ENCODE results near the gene FAM114A1.
A peak's percentile ranks its signal among the peaks of the same experiment; 100 is the strongest.

The FAM114A1 gene

DNA sequence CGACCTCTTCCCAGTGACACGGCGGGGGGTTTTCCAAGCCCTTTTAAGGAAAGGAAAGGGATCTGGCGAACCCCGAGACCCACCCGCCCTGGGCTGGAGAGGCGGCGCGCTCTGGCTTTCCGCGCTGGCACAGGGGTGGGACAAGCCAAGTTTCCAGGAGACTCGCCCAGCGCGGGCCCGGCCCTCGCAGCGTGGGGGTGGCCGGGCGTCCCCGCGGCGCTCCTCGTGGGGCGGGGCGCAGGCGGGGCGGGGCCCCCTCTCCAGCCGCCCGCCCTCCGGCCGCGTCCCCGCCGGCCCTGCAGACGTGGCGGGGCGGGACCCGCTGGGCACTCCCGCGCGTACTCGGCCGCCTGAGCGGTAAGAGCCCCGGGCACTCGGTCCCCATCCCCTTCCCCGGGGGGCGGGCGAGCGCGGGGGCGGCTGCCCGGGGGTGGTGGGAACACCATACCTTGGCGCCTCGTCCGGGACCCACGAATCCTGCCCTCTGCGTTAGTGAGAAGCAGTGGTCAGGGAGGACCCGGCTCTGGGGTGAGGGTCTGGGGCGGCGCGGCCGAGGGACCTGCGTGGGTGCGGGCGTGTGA lies at the start of gene FAM114A1:
FAM114A1 (plus strand) TSS at position 329 of the 581 bp plus-strand sequence. CDS start 10,273 bp downstream, outside the sequence.
- peak; percentile 77 for DNase-seq

DNA sequence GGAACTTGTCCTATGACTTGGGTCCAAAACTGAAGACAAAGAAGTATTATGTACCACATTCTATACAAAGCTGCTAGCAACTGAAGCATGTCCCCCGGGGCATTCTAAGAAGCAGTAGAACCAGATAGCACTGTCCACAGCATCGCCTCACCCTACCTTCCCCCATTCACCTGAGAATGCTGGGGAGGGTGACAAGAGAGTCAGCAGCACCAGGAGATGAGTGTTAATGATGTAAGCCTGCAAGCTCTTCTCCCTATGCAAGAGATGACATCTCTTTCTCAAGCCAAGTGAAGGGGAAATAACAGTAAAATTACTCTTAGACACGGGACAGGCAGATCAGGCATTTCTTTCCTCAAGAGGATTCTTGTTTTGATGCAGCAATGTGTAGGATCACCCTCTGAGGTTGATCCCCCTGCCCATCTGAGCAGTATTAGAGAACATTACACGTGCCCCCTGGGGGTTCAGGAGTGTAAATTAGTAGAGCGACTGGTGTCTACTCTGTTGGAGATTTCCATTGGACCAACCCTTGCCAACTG lies 49.1 kb upstream of the FAM114A1 start:
- no peak for DNase-seq

DNA sequence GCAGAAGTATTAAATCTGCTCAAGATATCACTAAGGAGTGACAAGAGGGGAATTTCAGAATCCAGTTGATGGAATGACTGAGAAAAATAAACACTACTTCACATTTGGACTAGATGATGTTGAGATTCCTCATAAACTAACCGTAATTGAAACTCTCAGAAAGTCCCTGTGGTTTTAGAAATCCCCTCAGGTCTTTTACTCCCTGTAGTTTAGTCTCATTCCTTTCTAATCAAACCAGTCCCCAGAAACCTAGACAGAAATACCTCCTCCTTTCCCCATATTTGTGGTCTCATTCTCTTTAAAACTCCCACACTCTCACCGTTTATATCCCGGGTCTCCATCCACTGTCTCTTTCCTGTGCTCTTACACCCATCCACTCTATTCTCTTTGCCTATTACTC lies 48.0 kb upstream of the FAM114A1 start:
- no peak for DNase-seq

DNA sequence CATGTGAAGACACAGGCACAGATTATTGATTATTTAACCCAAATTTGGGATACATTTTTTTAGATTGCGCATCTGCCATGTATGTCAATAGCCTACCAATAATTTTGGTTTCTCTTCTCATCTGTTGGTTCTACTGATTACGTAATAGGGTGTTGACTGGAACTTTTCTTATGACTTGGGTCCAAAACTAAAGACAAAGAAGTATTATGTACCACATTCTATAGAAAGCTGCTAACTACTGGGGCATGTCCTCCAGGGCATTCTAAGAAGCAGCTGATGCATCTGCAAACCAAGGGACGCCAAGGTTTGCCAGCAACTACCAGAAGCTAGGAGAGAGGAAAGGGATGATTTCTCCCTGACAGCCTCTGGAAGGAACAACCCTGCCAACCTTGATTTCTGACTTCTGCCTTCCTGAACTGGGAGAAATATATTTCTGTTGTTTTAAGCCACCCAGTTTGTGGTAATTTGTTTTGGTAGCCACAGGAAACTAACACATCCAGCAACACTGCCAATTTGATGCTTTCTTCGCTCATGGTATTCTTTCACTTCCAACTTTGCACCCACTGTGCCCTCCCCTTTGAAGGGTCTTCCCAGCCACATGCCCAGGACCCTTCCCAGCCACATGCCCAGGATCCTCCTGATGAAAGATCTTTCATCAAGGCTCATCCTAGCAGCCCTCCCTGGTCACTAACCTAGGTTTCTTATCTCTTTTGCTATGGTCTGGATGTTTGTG lies 47.1 kb upstream of the FAM114A1 start:
- DNase-seq: no peak

DNA sequence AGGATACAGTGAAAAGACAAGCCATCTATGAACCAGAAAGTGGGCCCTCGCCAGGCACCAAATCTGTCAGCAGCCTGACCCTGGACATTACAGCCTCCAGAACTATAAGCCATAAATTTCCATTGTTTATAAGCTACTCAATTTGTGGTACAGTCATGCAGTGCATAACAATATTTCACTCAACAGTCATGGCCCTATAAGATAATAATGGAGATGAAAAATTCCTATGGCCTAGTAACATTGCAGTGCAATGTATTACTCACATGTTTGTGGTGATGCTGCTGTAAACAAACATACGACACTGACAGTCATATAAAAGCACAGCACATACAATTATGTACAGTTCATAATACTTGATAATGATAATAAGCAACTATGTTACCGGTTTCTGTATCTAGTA lies 45.9 kb upstream of the FAM114A1 start:
- DNase-seq: no peak

DNA sequence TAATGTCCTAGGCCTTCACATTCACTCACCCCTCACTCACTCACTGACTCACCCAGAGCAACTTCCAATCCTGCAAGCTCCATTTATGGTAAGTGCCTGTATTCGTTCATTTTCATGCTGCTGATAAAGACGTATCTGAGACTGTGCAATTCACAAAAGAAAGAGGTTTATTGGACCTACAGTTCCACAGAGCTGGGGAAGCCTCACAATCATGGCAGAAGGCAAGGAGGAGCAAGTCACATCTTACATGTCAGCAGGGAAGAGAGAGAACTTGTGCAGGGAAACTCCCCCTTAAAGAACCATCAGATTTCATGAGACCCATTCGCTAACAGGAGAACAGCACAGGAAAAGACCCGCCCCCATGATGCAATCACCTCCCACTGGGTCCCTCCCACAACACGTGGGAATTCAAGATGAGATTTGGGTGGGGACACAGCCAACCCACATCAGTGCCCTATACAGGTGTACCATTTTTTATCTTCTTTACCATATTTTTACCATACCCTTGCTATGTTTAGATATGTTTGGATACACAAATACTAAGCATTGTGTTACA lies 44.8 kb upstream of the FAM114A1 start:
- no peak for DNase-seq

DNA sequence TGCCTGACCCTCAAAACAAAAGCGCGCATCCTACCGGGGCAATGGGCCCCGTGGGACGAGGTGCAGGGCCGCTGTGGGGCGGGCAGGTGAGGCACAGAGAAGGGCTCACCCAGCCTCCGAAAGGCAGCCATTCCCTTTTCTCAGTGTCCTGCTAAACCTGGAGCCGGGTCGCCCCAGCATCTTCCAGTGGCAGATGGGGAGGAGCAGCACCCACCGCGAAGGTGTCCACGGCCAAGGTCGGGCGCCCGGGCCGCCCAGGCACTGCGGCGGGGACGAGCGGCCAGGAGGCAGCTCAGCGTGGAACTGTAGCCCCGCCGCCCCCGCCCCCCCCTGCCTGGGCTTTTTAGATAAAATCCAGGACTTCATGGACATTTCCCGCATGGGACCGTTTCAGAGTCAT lies 43.8 kb upstream of the FAM114A1 start:
- no peak for DNase-seq

DNA sequence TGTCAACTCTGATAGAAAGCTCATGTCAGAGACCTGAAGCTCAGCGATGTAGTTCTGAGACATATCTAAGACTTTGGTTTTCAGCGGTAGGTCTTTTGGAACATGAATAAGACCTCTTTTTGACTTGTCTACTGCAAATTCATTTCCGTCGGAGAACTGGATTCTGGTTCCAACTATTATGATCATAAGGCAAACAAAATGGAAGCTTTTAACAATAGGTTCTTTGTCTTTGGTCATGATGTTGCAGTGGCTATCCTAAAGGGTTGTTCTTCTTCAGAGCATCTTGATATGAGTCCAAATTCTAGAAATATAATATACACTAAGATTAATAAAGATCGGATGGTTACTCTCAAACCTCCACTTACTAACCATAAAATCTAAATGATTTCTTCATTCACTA lies 38.4 kb upstream of the FAM114A1 start:
- no peak for DNase-seq

DNA sequence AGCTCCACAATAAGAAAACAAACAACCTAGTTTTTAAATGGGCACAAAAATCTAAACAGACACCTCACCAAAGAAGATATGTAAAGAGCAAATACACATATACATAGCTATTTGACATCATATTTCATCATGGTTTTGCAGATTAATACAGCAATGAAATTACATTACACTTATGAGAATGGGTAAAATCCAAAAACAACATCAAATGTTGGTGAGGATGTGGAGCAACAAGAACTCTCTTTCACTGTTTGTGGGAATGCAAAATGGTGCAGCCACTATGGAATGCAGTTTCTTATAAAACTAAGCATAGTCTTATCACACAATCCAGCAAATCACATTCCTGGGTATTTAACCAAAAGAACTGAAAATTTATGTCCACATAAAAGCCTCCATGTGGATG lies 36.0 kb upstream of the FAM114A1 start:
- no peak for DNase-seq

DNA sequence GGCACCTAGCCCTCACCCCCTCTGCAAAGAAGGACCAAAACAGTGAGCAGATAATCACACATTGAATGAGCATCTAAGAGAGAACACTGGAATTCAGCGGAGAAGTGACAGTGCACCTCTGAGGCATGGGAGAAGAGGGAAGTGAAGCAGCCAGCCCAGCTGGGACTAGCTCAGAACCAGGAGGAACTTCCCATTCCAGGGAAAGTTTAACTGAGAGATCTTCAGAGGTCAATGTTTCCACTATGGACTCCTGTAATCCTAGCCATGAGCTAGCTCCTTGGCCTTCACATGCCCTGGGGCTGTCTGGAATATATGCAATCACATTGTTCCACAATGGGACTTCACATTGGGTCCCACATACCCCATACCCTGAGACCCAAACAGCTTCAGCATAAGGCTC lies 35.4 kb upstream of the FAM114A1 start:
- no peak for DNase-seq

DNA sequence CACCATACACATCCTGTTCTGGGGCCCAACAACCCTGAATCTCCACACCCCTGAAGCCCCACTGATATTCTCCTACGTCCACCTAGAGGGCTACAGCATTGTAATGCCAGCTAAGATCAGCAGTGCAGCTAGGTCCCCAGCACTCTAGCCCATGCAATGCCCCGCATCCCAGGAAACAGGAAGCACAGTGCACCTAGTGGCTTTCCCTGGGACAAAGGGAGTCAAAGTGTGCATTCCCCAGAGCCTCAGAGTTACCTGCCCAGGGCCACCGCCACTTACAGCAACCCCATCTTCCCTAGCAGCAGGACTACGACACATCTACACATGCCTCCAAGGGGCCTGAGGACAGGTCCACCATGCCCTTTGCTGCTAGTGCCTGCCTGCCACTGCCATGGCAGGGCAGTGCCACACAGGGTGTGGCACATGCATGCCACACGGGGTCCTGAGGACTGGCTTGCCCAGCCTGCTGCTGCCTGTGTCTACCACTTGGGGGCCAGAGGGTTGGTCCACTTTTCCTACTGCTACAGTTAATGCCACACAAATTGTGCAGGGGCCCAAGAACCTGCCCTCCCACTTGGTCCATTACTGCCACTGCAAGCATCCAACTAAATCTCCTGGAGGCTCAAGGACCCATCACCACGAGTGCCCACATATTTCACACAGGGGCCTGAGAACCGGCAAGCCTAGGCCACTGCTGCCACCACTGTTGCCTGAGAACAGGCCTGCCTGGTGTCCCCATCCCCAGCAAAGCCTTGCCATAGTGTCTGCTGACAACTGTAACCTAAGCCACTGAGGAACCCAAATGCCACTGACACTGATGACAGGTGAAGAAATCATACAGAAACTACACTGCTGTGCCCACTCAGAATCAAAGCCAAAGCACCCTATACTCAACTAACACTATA lies 34.7 kb upstream of the FAM114A1 start:
- DNase-seq: no peak

DNA sequence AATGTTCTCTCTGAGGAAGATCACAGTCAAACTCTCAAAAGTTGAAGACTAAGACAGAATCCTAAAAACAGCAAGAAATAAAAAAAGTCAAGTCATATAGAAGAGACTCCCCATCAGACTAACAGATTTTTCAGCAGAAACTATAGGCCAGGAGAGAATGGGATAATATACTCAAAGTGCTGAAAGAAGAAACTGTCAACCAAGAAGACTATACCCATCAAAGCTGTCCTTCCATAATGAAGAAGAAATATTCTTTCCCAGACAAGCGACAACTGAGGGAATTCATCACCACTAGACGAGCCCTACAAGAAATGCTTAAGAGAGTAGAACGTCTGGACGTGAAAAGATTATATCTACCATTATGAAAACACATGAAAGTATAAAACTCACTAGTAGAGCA lies 33.0 kb upstream of the FAM114A1 start:
- no peak for DNase-seq

DNA sequence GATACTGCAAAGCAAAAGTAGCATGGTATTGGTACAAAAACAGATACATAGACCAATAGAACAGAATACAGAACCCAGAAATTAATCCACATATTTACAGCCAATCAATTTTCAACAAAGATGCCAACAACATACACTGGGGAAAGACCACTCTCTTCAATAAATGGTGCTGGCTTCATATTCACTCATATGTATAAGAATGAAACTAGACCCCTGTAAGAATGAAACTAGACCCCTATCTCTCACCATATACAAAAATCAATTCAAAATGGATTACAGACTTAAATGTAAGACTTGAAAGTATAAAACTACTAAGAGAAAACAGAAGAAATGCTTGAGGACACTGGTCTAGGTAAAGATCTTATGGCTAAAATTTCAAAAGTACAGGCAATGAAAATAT lies 30.3 kb upstream of the FAM114A1 start:
- no peak for DNase-seq

DNA sequence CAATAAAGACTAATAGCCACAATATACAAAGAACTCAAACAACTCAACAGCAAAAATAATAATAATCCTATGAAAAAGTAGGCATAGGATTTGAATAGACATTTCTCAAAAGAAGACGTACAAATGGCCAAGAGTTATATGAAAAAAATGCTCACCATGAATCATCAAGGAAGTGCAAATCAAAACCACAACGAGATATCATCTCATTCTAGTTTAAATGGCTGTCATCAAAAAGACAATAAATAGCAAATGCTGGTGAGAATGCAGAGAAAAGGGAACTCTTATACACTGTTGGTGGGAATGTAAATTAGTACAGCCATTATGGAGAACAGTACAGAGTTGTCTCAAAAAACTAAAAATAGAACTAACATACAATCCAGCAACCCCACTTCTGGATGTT lies 29.8 kb upstream of the FAM114A1 start:
- no peak for DNase-seq

DNA sequence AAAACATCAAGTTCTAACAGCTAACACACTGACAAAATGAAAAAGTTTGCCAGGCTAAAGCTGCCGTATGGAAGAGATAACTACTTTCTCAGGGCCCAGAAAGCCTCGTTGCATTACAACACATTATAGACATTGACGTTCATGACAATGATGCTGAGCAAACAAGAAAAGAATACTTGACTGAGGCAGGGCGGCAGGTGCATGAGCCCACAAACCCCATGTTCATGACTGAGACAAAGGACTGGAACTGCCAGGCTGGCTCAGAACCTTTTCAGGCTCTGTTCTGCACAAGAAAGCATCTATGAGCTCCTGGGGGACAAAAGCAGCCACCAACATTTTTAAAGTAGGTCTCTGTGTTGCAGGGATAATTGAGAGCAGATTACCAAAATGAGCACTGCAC lies 24.6 kb upstream of the FAM114A1 start:
- DNase-seq: no peak

DNA sequence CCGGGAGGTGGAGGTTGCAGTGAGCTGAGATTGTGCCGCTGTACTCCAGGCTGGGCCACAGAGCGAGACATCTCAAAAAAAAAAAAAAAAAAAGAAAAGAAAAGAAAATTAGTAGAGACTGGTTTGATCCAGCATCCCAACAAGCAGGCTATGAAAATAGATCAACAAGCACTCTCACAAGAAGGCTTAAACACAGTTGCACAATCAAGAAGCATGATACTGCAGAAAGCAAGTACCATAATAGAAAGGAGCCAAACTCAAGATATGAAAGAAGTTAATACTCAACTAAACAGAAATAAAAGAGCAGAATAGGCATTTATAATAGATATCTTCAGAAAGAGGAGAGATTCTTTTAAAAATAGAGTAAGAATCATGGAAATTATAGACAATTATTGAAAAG lies 21.6 kb upstream of the FAM114A1 start:
- no peak for DNase-seq

DNA sequence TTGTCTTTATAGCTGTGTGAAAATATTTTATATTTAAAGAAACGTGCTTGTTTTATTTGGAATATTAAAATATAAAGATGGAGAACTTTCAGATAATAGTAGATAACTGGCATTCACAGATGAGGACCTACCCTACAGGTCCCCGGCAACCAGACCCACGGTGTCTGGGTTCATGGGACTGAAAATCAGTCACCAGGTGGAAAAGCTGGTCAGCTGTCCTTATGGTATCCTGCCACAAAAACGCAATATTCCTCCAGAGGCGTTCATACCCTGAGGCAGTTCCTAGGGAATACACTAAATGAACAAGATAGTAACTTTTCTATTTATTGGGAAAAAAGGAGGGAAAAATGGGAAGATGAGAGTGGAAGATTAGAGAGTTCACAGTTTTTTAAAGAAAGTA lies 12.1 kb upstream of the FAM114A1 start:
- DNase-seq: no peak

DNA sequence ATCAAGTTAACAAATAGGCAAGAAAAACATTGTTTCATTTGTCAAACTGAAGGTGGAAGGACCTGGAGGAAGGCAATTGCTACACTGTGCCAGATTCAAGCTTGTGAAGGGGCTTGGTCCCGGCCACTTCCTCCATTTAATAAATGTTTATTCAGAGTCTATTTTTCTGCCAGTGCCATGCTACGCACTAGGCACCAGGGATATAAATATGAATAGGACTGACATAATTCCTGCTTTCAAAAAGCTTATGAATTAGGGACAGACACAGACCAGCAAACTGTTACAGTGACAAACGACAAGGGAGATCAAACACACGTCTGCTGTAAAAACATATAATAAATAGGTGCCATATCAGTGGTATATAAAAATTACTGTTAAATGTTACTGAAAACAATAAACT lies 11.6 kb upstream of the FAM114A1 start:
- no peak for DNase-seq

DNA sequence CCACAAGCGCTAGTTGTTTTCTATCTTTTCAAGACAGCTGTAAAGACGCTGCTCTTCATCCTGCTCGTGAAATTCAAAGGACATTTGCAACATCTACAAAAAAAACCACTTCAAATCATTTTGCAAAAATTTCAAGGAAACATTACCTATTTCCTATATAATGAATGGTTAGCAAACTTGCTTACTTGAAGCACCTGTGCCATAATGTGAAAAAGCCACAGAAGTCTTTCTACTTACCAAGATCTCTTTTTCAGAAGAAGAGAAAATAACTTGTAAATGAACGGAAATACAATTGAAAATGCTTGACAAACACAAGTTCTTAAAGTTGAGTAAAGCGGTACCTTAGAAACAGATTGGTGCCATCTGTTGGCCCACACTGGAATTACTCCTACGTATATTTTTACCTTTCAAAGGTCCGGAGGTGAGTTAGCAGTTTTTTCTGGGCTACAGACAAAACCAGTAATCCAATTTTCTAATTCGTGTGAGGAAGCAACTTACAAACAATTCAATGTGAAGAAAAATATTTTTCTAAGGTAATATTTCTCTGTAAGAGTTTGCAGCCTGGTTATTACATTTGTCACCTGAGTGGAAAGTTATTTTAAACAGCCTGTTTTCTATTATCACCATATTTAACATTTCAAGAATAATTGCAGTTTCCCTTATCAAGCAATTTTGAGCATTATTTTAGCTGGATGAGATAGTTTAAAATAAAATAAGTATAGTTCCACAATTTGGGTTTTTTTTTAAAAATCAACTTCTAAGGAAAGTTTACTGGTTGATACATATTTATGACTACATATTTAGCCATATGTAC lies 10.9 kb upstream of the FAM114A1 start, which contains the start of gene TLR6:
TLR6 (minus strand) TSS at position 294 of the 814 bp plus-strand sequence. CDS start 27,344 bp downstream, outside the sequence.
- no peak for DNase-seq

DNA sequence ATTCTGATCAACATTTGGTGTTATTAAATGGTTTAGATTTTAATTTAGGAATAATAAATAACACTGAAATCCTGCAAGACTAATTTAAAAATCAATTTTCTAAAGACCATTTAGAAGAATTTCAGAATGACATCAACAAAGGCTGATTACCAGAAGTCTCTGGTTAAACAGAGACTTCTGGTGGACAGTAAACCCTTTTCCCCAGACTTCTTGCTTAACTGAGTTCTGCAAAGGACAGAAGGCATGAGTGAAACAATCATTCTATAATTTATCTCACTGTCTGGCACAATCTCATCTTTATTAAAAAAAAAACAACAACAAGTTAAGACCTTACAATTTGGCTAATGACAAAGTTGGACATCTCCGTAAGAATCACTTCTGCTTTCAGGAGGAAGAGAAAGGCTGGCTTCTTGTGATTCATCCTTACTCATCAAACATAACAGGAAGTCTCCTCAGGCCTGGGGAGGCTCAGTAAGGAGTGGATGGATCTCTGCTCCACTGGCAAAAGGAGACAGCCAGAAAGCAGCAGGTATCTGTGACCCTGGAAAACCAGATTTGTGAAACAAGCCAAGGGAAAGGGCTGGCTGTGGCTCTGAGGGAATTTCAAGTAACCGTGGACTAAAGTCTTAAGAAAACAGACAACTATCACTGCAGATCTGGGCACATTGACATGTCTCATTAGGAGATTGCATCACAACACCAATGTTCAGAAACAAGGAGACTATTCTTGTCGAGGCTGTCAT lies 10.1 kb upstream of the FAM114A1 start:
- no peak for DNase-seq

DNA sequence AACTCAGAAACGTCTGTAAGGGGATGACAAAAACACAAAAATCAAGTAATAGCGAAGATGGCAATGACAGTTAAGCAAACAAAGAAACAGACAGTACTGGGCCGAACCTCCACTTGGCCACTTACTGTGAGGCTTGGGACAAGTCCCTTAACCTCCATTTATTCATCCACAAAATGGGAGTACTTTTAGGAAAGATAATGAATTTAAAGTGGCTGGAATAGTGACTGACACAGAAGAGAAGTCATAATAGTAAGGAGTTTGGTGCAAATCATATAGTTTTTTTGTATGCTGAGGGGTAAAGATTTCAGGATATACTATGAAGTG lies 9.5 kb upstream of the FAM114A1 start:
- DNase-seq: no peak

DNA sequence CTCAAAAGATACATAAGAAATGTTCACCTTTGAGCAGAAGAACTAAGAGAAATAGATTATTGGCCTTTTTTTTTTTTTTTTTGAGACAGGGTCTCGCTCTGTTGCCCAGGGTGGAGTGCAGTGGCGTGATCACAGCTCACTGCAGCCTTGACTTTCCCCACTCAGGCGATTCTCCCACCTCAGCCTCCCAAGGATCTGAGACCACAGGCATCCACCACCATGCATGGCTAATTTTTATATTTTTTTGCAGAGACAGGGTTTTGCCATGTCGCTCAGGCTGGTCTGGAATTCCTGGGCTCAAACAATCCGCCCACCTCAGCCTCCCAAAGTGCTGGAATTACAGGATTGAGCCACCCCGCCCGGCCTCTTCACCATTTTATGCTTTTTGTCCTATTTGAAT lies 8.1 kb upstream of the FAM114A1 start:
- DNase-seq: no peak
